ENCODE results near the gene ASGR1.
"Not testable (repeated sequence)": the region's sequence is repeated elsewhere in the genome, so short reads cannot be mapped to it uniquely, and the experiment has no call there.

Gene ASGR1

GRCh38 chr17:7176841-7177190 lies 2.4 kb downstream of the ASGR1 start:
- Histone ChIP-seq H3K4me3 (ENCODE audit: low read length) (peak overlapping the region; percentile 70), H3K9ac (ENCODE audit: low read length) (no peak overlapping the region), H3K4me1 (ENCODE audit: control insufficient read depth, insufficient read depth, low read length) (peaks cover 9% of the 10 kb centered on the region), H3K36me3 (ENCODE audit: control insufficient read depth, insufficient read depth, low read length) (no peaks in the 10 kb centered on the region), H3K27me3 (ENCODE audit: control insufficient read depth, insufficient read depth, low read length) (peaks cover 13% of the 10 kb centered on the region), H3K27ac (ENCODE audit: low read depth, low read length) (no peak overlapping the region)

- Histone ChIP-seq H3K4me3 (ENCODE audit: low read length) (no peak overlapping the region), H3K9ac (ENCODE audit: low read length) (no peak overlapping the region), H3K36me3 (ENCODE audit: control insufficient read depth, insufficient read depth, low read length) (no peaks in the 10 kb centered on the region), H3K27ac (ENCODE audit: low read depth, low read length) (no peak overlapping the region), H3K4me1 (ENCODE audit: control insufficient read depth, insufficient read depth, low read length) (peaks cover 9% of the 10 kb centered on the region), H3K27me3 (ENCODE audit: control insufficient read depth, insufficient read depth, low read length) (peaks cover 13% of the 10 kb centered on the region)
These were observed 2.9 kb downstream of the ASGR1 start for GRCh38 chr17:7176107-7176840.

GRCh38 chr17:7175330-7175733 lies 3.8 kb downstream of the ASGR1 start:
- H3K4me1 ChIP-seq (ENCODE audit: control insufficient read depth, insufficient read depth, low read length): peaks cover 9% of the 10 kb centered on the region
- H3K36me3 ChIP-seq (ENCODE audit: control insufficient read depth, insufficient read depth, low read length): no peaks in the 10 kb centered on the region
- H3K27me3 ChIP-seq (ENCODE audit: control insufficient read depth, insufficient read depth, low read length): peaks cover 13% of the 10 kb centered on the region
- H3K27ac ChIP-seq (ENCODE audit: low read depth, low read length): no peak overlapping the region
- no peak overlapping the region for H3K9ac ChIP-seq (ENCODE audit: low read length)
- H3K4me3 ChIP-seq (ENCODE audit: low read length): no peak overlapping the region

- Histone ChIP-seq H3K4me3 (ENCODE audit: low read length) (peak overlapping the region; percentile 21), H3K27ac (ENCODE audit: low read depth, low read length) (no peak overlapping the region), H3K27me3 (ENCODE audit: control insufficient read depth, insufficient read depth, low read length) (peaks cover 13% of the 10 kb centered on the region), H3K4me1 (ENCODE audit: control insufficient read depth, insufficient read depth, low read length) (peaks cover 9% of the 10 kb centered on the region), H3K9ac (ENCODE audit: low read length) (no peak overlapping the region), H3K36me3 (ENCODE audit: control insufficient read depth, insufficient read depth, low read length) (no peaks in the 10 kb centered on the region)
These were observed 4.4 kb downstream of the ASGR1 start for GRCh38 chr17:7174603-7175326.

- Histone ChIP-seq H3K4me3 (ENCODE audit: low read length) (peak overlapping the region; percentile 21), H3K9ac (ENCODE audit: low read length) (no peak overlapping the region), H3K27ac (ENCODE audit: low read depth, low read length) (no peak overlapping the region), H3K4me1 (ENCODE audit: control insufficient read depth, insufficient read depth, low read length) (peaks cover 9% of the 10 kb centered on the region), H3K27me3 (ENCODE audit: control insufficient read depth, insufficient read depth, low read length) (peaks cover 13% of the 10 kb centered on the region), H3K36me3 (ENCODE audit: control insufficient read depth, insufficient read depth, low read length) (no peaks in the 10 kb centered on the region)
These were observed 5.2 kb downstream of the ASGR1 start for GRCh38 chr17:7173687-7174602.

DNA sequence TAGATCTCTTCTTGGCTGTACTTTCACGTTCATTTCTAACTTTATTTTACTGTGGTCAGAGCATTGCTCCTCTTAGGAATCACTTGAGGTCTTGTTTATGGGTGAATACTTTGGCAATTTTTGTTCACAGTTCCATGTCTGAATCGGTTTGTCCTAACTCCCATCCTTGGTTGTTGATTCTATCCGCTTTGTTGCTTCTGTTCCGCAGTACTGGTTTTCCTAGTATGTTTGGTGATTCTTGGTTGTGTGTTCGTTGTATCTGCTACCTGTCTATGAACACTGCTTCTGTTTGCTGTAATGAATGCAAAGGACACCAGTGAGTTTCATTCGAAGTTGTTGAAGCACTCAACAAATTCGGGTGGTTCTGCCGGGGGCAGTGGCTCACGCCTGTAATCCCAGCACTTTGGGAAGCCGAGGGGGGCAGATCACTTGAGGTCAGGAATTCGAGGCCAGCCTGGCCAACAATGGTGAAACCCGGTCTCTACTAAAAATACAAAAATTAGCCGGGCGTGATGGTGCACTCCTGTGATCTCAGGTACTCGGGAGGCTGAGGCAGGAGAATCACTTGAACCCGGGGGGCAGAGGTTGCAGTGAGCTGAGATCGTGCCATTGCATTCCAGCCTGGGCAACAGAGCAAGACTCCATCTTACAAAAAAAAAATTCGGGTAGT lies 6.5 kb downstream of the ASGR1 start:
- H3K27ac ChIP-seq (ENCODE audit: low read depth, low read length); H3K4me1 ChIP-seq (ENCODE audit: control insufficient read depth, insufficient read depth, low read length); H3K27me3 ChIP-seq (ENCODE audit: control insufficient read depth, insufficient read depth, low read length); H3K36me3 ChIP-seq (ENCODE audit: control insufficient read depth, insufficient read depth, low read length); H3K9ac ChIP-seq (ENCODE audit: low read length); H3K4me3 ChIP-seq (ENCODE audit: low read length): not testable (repeated sequence)

DNA sequence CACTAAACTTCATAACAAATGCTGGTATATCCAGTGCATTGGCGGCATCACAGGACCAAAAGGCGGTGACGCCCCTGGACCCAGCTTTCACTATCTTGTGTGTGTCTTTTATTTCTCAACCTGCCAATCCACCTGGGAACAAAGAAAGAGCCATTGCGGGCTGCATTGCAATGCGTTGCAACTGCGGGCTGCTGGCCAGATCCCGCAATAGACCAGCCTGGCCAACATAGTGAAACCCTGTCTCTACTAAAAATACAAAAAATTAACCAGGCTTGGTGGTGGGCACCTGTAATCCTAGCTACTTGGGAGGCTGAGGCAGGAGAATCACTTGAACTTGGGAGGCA lies 9.6 kb downstream of the ASGR1 start:
- not testable (repeated sequence) for H3K4me1 ChIP-seq (ENCODE audit: control insufficient read depth, insufficient read depth, low read length); H3K27ac ChIP-seq (ENCODE audit: low read depth, low read length); H3K36me3 ChIP-seq (ENCODE audit: control insufficient read depth, insufficient read depth, low read length); H3K4me3 ChIP-seq (ENCODE audit: low read length); H3K9ac ChIP-seq (ENCODE audit: low read length); H3K27me3 ChIP-seq (ENCODE audit: control insufficient read depth, insufficient read depth, low read length)

DNA sequence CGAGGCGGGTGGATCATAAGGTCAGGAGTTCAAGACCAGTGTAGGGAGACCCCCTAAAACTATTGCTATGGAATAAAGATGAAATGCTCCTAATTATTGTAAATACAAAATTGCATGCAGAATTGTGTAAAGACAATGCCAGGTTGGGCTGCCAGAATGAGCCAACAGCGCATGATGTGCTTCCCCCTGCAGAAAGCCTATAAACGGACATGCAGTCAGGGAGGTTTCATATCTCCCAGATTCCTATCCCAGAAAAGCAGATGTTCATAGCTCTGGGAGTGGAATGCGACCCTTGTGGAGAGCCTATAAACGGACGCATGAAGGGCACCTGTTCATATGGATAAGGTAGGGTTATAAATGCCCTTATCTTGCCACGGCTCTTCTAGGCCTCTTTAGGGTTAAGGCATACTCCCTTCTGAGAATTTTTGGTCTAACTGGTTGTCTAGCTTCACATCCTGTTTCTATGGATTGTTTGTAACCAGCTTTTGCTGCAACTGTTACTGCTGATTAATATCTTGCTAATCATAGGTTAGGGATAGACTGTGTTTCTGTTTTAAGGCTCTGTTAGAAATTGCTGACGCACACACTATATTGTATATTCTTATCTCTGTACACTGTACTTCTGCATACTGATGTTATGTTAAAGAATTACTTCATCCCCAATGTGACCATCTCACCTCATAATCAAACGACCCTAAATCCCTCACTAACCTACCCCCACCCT lies 10.2 kb downstream of the ASGR1 start:
- not testable (repeated sequence) for H3K27ac ChIP-seq (ENCODE audit: low read depth, low read length)

GRCh38 chr17:7167832-7168231 lies 11.3 kb downstream of the ASGR1 start:
- no peak overlapping the region for H3K27ac ChIP-seq (ENCODE audit: low read depth, low read length)
- H3K9ac ChIP-seq (ENCODE audit: low read length): no peak overlapping the region
- H3K4me1 ChIP-seq (ENCODE audit: control insufficient read depth, insufficient read depth, low read length): no peaks in the 10 kb centered on the region

More for the DNA sequence above, 10.2 kb downstream of the ASGR1 start:
- not testable (repeated sequence) for H3K4me3 ChIP-seq (ENCODE audit: low read length); H3K36me3 ChIP-seq (ENCODE audit: control insufficient read depth, insufficient read depth, low read length); H3K27me3 ChIP-seq (ENCODE audit: control insufficient read depth, insufficient read depth, low read length); H3K4me1 ChIP-seq (ENCODE audit: control insufficient read depth, insufficient read depth, low read length); H3K9ac ChIP-seq (ENCODE audit: low read length)

DNA sequence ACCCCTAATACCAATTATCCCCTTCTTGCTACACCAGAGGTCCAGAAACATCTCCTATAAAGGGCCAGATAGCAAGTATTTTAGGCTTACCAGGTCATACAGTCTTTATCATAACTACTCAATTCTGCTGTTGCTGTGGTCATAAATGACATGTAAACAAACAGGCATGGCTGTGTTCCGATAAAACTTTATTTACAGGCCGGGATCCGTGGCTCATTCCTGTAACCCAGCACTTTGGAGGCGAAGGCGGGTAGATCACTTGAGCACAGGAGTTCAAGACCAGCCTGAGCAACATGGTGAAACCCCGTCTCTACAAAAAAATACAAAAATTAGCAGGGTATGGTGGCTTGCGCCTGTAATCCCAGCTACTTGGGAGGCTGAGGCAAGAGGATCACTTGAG lies 12.3 kb downstream of the ASGR1 start:
- no peaks in the 10 kb centered on the region for H3K27me3 ChIP-seq (ENCODE audit: control insufficient read depth, insufficient read depth, low read length)
- H3K4me3 ChIP-seq (ENCODE audit: low read length): no peak overlapping the region
- no peaks in the 10 kb centered on the region for H3K36me3 ChIP-seq (ENCODE audit: control insufficient read depth, insufficient read depth, low read length)
- H3K4me1 ChIP-seq (ENCODE audit: control insufficient read depth, insufficient read depth, low read length): no peaks in the 10 kb centered on the region
- no peak overlapping the region for H3K27ac ChIP-seq (ENCODE audit: low read depth, low read length)
- H3K9ac ChIP-seq (ENCODE audit: low read length): no peak overlapping the region

More at GRCh38 chr17:7167832-7168231, 11.3 kb downstream of the ASGR1 start:
- Histone ChIP-seq H3K27me3 (ENCODE audit: control insufficient read depth, insufficient read depth, low read length) (no peaks in the 10 kb centered on the region), H3K4me3 (ENCODE audit: low read length) (no peak overlapping the region), H3K36me3 (ENCODE audit: control insufficient read depth, insufficient read depth, low read length) (no peaks in the 10 kb centered on the region)

GRCh38 chr17:7159571-7159970 lies 19.6 kb downstream of the ASGR1 start:
- H3K4me3 ChIP-seq (ENCODE audit: low read length); H3K27me3 ChIP-seq (ENCODE audit: control insufficient read depth, insufficient read depth, low read length); H3K4me1 ChIP-seq (ENCODE audit: control insufficient read depth, insufficient read depth, low read length); H3K9ac ChIP-seq (ENCODE audit: low read length); H3K27ac ChIP-seq (ENCODE audit: low read depth, low read length); H3K36me3 ChIP-seq (ENCODE audit: control insufficient read depth, insufficient read depth, low read length): not testable (repeated sequence)

Measured in rectal smooth muscle tissue (tissue), 1 donor.